DMS153 treated with DMSO at 0.1 percent for 48 hours (cell line): Measurements from ENCODE around the gene TTI1.

Experiments used
- DNase-seq: peaks from one replicate; lab custom pipeline; 2025; ENCODE audit not compliant: unreplicated experiment; lab: John Stamatoyannopoulos, UW

TTI1 gene

DNA sequence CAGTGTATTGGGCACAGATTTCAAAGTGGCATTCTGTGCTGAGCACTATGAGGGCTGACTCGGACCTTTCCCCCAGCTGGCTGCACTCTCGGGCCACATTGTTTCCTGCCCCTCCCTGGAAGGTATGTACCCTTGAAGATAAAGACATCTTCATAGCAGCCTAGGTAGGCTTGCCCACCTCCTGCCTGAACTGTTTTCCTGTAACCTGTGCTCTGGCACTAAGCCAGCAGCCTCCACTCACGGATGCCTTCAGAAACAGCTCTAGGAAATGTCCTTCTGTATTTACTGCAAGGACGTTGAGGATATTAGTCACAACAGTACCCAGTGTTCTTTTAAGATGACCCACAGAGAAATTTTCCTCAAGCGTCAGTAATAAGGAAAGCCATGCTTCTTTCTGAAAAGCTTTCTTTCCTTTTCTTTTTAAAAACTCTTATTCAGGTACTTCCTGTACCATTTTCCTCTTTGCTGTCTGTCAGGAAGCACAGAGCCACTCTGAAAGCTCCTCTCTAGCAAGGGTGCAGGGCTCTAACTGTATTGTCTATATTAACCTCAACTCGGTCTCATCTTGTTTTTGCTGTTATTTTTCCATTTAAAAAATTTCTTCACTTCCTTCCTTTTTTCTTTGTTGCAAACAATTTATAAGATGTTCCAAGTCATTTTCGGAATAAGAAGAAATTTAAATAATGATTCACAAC is 43.5 kb downstream of the TTI1 start:
- DNase-seq: peak; percentile 20

DNA sequence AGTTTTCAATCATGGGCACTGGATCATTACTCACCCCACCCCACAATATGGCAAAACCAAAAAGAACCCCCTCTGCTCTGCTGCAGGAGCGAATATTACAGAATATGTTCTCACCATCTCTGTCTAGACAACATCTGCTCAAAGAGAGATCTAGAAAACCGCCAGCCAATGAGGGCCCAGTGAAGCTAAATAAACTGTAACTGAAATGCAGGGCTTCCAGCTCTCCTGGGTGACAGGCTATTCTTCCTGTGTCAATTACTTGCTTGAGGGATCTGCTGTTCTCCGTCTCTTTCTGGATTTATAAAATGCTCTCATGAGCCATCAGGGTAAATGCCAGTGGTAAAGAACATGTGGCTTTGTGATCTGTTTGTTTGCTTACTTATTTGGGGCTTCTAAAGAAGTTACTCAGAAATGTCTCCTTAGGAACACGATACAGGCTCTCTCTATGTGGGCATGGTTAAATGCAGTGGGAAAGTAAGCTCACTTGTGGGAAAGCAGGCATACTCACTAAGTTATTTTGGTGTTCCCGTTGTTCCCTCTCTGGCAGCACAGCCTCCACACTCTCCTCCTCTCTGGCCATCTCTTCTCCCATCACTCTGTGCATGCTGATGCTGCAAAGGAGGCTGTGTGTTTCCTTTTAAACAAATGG is 44.8 kb downstream of the TTI1 start:
- DNase-seq: no peak

DNA sequence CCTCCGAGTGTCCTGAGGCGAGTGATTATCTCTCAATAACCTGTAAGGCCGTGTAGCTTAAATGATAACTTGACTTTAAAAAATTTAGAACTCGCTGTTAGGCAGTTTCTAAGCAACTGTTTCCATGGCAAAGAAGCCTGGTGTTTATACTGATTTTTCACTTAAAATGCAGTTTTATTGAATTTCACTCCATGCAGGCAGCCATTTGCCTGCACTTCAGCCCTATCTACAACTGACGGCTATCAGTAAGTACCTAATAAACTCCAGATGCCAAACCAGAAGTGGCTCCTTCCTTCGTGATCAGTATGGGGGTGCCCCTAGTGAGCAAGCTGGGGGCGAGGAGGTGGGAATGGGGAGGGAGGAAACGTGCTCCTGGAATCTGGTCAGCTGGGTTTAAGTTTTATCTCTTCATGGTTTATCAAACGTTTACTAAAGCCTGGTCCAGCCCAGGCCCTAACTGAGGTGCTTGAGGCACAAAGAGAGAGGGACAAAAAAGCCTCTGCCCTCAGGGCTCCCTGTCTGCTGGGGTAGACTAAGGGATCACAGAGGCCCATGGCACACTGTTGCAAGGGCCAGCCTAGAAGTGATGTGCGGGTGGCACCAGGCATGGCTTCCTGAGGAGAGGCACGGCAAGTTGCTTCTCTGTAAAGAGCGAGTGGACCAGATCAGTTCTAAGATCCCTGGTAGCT is 45.5 kb downstream of the TTI1 start:
- no peak for DNase-seq

DNA sequence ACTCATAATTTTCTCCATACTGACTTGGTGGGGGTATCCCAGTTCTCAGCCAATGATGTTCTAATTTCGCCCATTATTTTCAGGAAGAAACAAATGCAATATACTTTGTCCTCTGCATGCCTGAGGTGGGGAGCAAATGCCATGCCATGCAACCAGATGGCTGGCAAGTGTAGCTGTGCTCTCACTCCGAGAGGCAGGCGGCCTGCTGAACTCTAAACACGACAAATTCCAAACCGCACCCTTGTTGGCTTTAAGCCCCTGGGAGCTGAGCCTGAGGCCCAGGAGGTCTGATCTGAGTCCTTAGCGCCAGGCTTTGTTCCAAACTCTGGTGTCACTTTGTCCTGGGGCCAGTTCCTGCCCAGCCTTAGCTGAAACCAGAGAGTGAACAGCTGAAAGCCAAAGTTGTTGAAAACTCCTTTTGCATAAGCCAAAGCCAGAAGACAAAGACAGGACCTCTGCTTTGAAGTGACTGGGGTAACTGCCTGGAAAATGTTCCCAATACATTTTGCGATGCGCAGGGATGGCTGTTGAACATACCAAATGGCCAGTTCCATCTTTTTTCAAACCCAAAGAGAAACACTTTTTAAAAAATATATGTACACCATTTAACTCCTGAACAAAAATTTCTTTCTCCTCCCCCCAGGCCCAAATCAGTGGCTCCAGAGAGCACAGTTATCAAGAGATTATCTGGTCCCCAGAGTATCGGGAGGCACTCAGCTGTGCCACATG is 46.2 kb downstream of the TTI1 start:
- DNase-seq: no peak

DNA sequence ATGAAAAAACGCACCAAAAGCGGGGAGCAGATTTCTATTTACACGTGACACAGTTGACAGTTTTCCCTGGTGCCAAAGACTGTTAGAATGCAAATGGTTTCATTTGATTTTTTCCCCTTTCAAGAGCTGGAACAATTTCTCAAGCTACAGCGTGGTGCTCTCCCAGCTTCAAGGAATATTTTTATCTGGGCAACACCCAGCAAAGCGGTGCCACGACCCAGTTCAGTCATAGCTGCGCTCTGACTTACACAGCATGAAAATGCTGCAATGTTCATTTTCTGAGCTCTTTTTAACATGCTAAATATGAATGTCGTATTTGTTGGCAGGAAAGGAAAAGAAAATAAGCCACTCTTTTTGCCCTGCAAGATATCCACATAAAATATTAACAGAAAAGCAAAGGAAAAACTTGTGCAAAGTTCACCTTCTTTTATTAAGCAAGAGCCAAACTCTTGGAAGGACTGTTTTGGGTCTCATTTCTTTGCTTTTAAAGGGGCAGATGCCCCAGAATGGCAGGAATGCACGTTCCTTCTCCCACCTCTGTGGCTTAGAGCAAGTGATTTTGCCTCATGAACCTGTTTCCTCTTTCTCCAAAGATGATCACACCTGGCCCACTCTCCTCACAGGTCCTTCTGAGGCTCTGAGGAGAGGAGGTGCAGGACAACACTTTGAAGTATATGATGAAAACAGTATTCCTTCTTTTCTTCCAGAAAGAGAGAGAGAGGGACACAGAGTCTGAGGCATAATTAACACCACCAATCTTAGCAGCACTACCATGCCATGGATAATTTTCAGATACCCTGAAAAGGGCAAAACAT is 47.0 kb downstream of the TTI1 start:
- no peak for DNase-seq

DNA sequence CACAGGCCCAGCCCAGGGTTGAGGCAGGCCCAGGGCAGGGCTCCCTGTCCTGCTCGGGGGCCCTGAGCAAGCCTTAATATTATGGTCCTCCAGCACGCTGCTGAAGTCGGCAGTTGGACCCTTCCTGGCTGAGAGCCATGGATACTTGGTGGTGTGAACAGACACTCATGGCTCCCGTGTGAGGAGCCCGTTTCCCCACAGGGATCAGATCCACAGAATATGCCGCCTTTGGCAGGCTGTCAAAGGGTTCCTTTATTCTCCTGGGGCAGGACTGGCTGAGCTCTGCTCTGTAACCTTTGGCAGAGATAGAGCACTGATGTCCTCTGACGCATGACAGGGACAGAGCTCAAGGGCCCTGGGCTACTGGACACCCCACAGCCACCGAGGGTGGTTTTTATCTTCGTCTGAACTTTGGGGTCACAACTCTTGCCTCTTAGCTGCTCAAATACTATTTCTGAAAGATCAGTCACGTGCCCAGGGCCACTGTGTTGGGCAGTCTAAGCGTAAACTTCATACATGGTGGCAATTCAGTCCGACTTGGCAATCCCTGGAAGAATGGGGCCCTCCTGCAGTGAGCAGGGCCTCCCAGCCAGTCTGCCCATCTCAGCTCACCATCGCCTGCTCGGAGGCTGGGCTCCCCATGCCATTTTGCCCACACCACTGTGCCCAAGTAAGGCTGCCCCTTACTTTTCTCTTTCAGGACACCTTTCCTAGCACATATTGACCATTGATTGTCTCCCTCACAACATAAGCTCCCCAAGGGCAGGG is 49.1 kb downstream of the TTI1 start:
- no peak for DNase-seq

DNA sequence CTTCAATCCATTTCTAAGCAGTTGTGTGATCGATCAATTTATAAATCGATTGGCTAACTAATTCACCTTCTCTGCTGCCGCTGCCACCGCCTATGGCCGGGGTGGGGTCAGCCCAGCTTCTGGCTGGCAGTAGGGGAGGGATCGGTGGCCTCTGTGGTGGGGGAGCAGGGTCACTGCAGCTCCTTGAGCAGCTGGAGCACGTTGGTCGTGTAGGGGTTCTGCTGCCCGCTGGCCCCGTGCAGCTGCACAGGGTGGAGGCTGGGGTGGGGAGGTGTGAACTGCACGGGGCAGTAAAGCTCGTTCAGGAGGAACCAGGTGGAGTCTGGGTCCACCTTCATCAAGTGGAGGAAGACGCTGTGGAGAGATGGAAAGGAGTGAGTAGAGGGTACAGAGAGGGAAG is 50.0 kb downstream of the TTI1 start:
- DNase-seq: no peak

DNA sequence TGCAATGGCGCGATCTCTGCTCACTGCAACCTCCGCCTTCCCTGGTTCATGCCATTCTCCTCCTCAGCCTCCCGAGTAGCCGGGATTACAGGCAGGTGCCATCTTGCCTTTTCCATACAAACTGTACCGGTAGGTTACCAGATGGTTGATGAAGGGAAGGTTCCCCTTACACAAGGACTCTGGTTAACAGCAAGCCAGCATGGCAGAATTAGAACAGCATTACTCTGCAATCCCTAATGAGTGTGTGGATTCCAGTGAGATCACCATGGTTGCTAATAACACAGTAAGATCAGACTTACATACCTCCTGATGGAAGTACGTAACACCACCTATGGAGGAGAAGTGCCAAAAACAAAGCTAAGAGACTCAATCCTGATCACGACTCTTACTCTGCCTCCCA is 51.7 kb downstream of the TTI1 start:
- no peak for DNase-seq

DNA sequence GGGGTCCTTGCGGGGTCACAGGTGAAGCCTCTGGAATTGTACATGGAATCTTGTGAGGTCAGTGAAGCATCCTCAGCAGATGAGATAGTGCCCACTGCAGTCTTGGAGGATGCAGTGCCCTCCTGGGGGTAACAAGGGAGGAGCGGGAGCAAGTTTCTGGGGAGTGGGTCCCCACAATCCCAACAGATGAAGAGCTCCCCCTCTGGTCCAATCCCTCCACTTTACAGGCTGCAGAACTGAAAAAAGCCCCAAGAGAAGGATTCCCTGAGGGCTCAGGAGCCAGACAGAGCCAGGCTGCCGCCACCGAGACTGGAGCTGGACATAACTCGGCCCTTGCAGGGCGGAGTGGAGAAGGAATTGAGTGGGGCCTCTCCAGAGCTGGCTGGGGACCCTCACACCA is 52.4 kb downstream of the TTI1 start:
- no peak for DNase-seq

DNA sequence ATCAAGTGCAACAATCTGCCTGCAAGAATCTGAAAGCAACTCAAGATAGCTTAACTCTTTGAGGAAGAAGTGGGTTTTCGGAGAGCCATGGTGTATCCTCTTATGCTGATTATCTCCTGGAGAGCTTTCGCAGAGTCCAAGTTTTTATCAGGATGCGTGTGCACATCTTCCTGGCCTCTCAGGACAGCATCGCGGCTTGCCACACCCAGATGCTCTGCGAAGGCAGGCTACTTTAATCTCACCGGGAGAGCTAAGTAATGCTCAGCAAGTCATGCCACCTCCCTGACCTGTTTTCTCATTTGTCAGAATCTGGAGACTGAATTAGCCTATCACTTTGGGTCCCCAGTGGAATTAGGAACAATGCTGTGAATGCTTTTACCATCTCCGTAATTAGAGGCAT is 52.9 kb downstream of the TTI1 start:
- DNase-seq: no peak

DNA sequence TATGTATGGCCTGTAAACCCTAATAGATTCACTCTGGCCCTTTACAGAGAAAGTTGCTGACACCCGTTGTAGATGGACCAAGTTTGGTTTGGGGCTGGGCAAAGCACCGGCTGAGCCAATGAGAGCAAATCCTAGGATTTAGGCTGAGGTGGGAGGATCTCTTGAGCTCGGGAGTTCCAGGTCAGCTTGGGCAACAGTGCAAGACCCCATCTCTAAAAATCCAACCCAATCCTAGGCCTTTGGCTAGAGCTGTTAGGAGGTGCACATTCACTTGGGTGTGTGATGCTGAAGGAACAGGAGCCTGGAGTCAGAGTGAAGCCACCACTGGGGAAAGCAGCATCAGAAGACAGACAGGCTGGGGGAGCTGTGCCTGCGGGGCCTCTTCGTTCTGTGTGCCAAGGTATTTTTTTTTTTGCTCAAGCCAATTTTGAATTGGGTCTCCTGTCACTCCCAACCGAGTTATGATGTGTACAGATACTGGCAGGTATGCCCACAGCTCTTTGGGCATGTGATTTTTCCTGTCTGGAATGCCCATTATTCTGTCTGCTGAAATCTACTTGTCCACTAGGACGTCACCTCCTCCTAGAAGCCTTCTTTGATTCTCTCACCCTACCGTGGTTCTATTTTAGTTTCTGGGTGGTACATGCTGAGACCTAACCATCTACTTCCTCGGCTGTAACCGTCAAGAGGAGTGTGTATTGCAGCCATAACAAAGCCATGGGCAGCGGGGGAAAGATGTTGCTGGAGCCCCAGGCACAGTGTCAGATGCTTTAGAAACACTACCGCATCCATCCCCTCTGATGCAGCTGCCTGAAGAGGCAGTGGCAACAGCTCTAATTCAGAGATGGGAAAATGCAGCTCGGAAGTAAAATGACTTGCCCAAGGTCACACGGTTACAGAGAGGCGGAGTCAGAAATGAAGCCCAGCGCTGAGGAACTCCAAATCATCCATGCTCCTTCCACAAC is 54.0 kb downstream of the TTI1 start:
- DNase-seq: no peak

DNA sequence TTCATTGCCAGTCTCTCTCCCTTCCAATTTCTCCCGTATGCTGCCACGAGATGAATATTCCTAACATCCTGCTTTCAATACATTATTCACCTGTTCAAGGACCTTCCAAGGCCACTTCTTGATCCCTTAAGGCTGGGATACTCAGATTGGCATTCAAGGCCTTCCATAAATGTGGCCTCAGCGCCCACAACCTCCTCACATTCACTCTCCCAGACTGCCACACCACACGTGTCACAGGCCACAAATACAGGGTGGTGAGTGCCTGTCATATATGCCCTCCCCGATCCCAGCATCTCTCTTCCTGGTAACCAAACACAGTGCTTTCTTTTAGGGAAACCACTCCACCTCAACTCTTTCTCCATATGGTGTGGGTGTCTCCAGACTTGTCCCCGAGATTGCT is 55.5 kb downstream of the TTI1 start:
- no peak for DNase-seq

DNA sequence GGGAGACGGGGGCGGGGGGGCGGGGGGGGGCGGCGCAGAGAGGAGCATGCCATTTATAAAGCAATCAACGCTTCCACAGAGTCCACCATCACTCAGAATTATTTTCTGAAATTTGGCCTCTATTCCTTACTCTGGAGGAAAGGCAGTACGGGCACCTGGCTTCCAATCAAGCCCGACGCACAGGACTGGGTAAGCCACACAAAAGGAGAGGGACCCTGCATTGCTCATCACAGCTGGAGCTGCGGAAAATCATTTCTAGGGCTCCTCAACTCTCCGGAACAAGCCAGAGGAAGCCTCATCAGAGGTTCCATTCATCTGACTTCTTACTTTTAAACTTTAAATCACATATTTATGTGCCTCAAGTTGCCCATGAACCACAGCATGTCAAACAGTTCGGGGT is 55.9 kb downstream of the TTI1 start:
- no peak for DNase-seq

DNA sequence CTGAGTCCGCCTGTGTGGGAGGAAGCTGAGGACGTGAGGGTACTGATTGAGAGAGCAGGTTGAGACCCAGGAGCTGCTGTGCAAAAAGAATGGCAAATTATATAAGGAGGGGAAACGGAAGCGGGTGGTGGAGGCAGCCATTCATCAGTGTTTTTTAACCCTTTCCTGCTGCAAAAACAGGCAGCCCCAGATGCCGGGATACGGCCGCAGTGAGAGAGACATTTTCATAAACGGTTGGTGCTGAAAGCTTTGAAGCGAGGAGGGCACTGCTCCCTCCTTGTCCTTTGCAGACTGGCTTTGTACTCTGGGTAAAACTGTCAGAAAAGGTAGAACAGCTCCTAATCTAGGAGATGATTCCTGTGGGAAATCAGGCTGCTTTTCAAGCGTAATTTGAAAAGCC is 56.4 kb downstream of the TTI1 start:
- DNase-seq: no peak

DNA sequence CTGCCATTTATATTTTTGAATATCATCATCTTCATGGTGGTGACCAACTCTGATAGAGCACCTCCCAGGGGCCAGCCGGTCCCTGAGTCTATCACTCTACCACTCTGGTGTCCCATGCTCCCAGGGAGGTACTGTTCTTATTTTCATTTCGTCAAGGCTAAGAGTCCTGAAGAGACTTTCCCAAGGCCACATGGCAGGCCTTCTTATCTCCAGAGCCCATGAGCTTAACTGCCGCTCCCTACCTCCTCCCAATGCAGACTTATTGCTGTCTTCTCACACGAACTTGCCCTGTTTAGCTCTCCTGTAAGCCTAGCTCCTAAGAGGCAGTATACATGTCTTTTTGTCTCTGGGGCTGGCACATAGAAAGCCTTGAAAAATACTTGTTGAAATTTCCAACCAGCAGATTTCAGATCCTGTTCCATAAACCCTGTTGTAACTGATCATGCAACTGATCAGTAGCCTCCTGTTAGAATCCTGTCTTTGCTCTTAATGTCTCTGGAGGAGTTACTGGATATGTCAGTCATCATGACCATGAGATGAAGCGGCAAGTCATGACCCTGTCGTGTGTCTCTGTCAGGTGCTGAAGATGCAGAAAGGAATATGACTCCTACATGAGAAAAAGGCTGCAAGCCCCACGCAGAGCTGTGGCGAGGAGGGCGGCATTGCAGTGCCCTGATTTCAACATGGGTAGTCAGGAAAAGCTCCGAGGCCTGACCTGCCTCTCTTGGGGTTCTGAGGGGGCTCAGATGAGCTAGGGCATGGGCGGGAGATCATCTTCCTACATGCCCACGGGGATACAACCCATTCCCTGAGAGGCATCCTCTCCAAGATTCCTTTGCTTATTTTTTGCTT is 60.0 kb downstream of the TTI1 start:
- no peak for DNase-seq

DNA sequence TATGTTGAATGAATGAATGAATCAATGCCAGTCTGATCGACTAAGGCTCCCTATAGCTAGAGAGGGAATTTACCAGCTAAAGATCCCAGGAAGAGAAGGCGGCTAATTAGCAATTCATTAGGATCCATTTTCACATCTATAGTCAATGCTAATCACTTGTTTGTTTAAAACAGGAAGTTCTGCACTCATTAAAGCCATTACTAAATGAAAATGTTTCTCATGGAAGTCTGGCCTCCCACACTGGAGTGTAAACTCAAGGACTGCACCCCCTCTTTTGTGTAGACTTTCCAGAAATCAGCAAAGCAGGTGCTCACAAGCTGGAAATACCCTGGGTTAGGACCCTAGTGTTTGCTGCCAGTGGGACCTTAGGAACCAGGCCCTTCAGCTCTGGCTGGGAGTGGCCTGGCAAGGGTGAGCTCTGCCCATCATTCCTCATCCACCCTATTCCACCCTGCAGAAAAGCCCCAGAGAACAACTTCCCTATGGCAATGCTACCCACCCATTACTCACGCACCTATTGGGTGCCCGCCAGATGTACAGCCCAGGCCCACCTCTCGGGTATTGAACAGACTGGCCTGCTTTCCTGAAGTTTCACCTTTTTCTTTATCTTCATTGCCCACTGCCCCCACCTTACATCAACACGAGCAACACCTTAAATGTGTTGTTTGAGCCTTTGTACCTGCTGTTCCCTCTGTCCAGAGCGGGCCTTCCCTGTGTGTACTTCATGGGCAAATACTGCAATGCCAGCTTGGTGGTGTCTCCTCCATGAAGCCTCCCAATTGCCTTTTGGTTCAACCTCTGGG is 60.8 kb downstream of the TTI1 start:
- no peak for DNase-seq

DNA sequence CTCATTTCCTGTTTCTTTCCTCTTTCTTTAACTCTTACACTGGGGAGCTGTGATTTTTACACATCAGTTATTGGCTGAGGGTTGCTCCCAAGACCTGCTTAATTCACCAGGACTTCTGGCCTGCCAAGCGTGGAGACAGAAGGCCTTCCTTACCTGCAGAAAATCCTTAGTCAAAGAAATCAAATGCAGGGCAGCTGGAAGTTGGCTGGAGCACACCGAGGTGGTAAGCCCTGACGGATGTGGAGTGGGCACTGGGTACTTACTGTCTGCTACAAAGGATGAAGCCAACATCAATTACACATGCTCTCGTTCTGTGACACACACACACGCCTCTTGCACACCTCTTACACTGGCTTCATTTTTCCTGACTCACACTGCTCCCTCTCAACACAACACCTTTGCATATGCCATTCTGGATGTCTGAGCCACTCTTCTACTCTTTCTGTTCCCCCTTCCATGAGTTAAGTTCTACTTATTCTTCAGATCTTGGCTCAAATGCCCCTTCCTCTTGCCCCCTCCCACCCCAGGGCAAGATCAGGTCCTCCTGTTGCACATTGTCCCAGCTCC is 61.6 kb downstream of the TTI1 start:
- no peak for DNase-seq
